IMR-90 (cell line): Measurements from ENCODE around the gene SPATA25. TPM values are rescaled to one million over a fixed set of nuclear protein-coding genes. Genes with fewer than 3 reads are reported as not detected.

Experiments used
- ATAC-seq: fragments of 200-7000 bp; cut with Tn5 transposase; 2 replicates; pipeline ENCODE4 v1.9.1; 2020; ENCODE audit warnings: low read depth, mild to moderate bottlenecking, moderate library complexity
- BruUV-seq: library from RNA; stranded (reverse); fragments of 400-500 nt; replicated peaks from 2 replicates; lab custom pipeline; 2021; lab: Mats Ljungman, UMichigan
- CTCF ChIA-PET: fragments of 300-600 bp; formaldehyde crosslinking; extraction: SDS; loops from one replicate; lab custom pipeline; 2021; ENCODE audit warnings: antibody characterized with exemption; lab: Yijun Ruan, JAX
- POLR2A ChIA-PET: fragments of 300-600 bp; sonication (Branson Sonifier 250); formaldehyde crosslinking; loops from one replicate; lab custom pipeline; 2022; ENCODE audit warnings: antibody characterized with exemption; ENCODE audit not compliant: unreplicated experiment; lab: Charles Lee
- DNase-seq: peaks from one replicate; pipeline ENCODE4 v3.0.0; 2013
- H2AFZ ChIP-seq: replicated peaks from 2 replicates; pipeline ENCODE3; 2013; ENCODE audit warnings: low read length, mild to moderate bottlenecking; ENCODE audit not compliant: poor library complexity
- H2AK5ac ChIP-seq: 2 replicates; pipeline ENCODE4 v1.6.1; 2013; ENCODE audit warnings: low read depth, low read length, inconsistent platforms
- H2AK9ac ChIP-seq: replicated peaks from 2 replicates; pipeline ENCODE3; 2013; ENCODE audit warnings: mild to moderate bottlenecking, low read depth, low read length, moderate library complexity; ENCODE audit not compliant: poor library complexity
- H2BK120ac ChIP-seq: 2 replicates; pipeline ENCODE4 v1.6.1; 2013; ENCODE audit warnings: low read depth, low read length, inconsistent platforms
- H2BK15ac ChIP-seq: 3 replicates; pipeline ENCODE4 v1.6.1; 2013; ENCODE audit warnings: low read depth, low read length, inconsistent platforms
- H2BK20ac ChIP-seq: 2 replicates; pipeline ENCODE4 v1.6.1; 2013; ENCODE audit warnings: low read depth, mild to moderate bottlenecking, inconsistent platforms, low read length, moderate library complexity
- H2BK5ac ChIP-seq: 2 replicates; pipeline ENCODE4 v1.6.1; 2013; ENCODE audit warnings: mild to moderate bottlenecking, low read depth, low read length, inconsistent platforms; ENCODE audit not compliant: poor library complexity, severe bottlenecking
- H3K14ac ChIP-seq: replicated peaks from 2 replicates; pipeline ENCODE4 v1.6.1; 2013; ENCODE audit warnings: low read depth, low read length, inconsistent platforms
- H3K18ac ChIP-seq: 2 replicates; pipeline ENCODE4 v1.6.1; 2013; ENCODE audit warnings: low read depth, low read length, control low read depth
- H3K23ac ChIP-seq: 2 replicates; pipeline ENCODE4 v1.6.1; 2013; ENCODE audit warnings: low read depth, low read length, inconsistent platforms
- H3K27ac ChIP-seq: 2 replicates; pipeline ENCODE4 v1.5.1; 2013; ENCODE audit warnings: mild to moderate bottlenecking, control low read depth, low read length; ENCODE audit not compliant: insufficient read depth
- H3K27me3 ChIP-seq: 2 replicates; pipeline ENCODE4 v1.6.1; 2013; ENCODE audit warnings: low read length; ENCODE audit not compliant: control insufficient read depth, insufficient read depth
- H3K36me3 ChIP-seq: 2 replicates; pipeline ENCODE4 v1.6.1; 2013; ENCODE audit warnings: low read length, mixed read lengths; ENCODE audit not compliant: control insufficient read depth, insufficient read depth
- H3K4ac ChIP-seq: 2 replicates; pipeline ENCODE4 v1.6.1; 2013; ENCODE audit warnings: low read depth, low read length, inconsistent platforms
- H3K4me1 ChIP-seq: 2 replicates; pipeline ENCODE4 v1.6.1; 2013; ENCODE audit warnings: low read length, mixed read lengths; ENCODE audit not compliant: control insufficient read depth, insufficient read depth
- H3K4me2 ChIP-seq: 2 replicates; pipeline ENCODE4 v1.6.1; 2013; ENCODE audit warnings: low read depth, mild to moderate bottlenecking, control low read depth, low read length, moderate library complexity
- H3K4me3 ChIP-seq: 2 replicates; pipeline ENCODE4 v1.5.1; 2013; ENCODE audit warnings: low read depth, mild to moderate bottlenecking, control low read depth, low read length, moderate library complexity; ENCODE audit not compliant: insufficient read depth
- H3K56ac ChIP-seq: 2 replicates; pipeline ENCODE4 v1.6.1; 2013; ENCODE audit warnings: low read length, inconsistent platforms; ENCODE audit not compliant: insufficient read depth; ENCODE audit errors: extremely low read depth
- H3K79me1 ChIP-seq, 2 experiments: 2 replicates each; pipeline ENCODE4 v1.6.1; 2013; ENCODE audit warnings: low read length in 2 of 2, inconsistent platforms in 1 of 2, low read depth in 1 of 2
- H3K9ac ChIP-seq: 2 replicates; pipeline ENCODE4 v1.6.1; 2013; ENCODE audit warnings: low read depth, low read length, control low read depth
- H3K9me1 ChIP-seq: 2 replicates; pipeline ENCODE4 v1.6.1; 2013; ENCODE audit warnings: low read length, inconsistent platforms; ENCODE audit not compliant: insufficient read depth
- H3K9me3 ChIP-seq: 2 replicates; pipeline ENCODE4 v1.6.1; 2013; ENCODE audit warnings: low read length; ENCODE audit not compliant: control insufficient read depth, insufficient read depth
- H4K20me1 ChIP-seq: 2 replicates; pipeline ENCODE4 v1.6.1; 2013; ENCODE audit warnings: low read length, inconsistent platforms; ENCODE audit not compliant: insufficient read depth
- H4K5ac ChIP-seq: 2 replicates; pipeline ENCODE4 v1.6.1; 2013; ENCODE audit warnings: mild to moderate bottlenecking, low read depth, low read length, control low read depth
- H4K8ac ChIP-seq, 2 experiments: 2 replicates each; pipeline ENCODE4 v1.6.1; 2013; ENCODE audit warnings: low read depth in 2 of 2, low read length in 2 of 2, control low read depth in 1 of 2, inconsistent platforms in 1 of 2
- H4K91ac ChIP-seq: 2 replicates; pipeline ENCODE4 v1.6.1; 2013; ENCODE audit warnings: low read depth, low read length, inconsistent platforms; ENCODE audit not compliant: insufficient read depth
- BHLHE40 ChIP-seq: fragments of 150-350 bp; IDR thresholded peaks from 2 replicates; pipeline ENCODE4 v1.6.1; 2016; ENCODE audit warnings: mild to moderate bottlenecking, low read depth, low read length
- CHD1 ChIP-seq: IDR thresholded peaks from 2 replicates; pipeline ENCODE4 v1.6.1; 2012; ENCODE audit warnings: low read depth, low read length, improper control_type of control experiment
- ELK1 ChIP-seq: fragments of 150-350 bp; IDR thresholded peaks from 2 replicates; pipeline ENCODE4 v1.6.1; 2016; ENCODE audit warnings: low read depth, mild to moderate bottlenecking, low read length, moderate library complexity, borderline replicate concordance
- FOS ChIP-seq: fragments of 150-350 bp; IDR thresholded peaks from 2 replicates; pipeline ENCODE4 v1.6.1; 2016; ENCODE audit warnings: low read depth, low read length
- MAFK ChIP-seq: IDR thresholded peaks from 2 replicates; pipeline ENCODE4 v1.6.1; 2012; ENCODE audit warnings: low read depth, low read length, improper control_type of control experiment
- MAZ ChIP-seq: IDR thresholded peaks from 2 replicates; pipeline ENCODE4 v1.6.1; 2012; ENCODE audit warnings: low read depth, mild to moderate bottlenecking, low read length, improper control_type of control experiment, moderate library complexity, borderline replicate concordance
- MXI1 ChIP-seq: IDR thresholded peaks from 2 replicates; pipeline ENCODE4 v1.6.1; 2012; ENCODE audit warnings: low read depth, mild to moderate bottlenecking, low read length, moderate library complexity, borderline replicate concordance
- NFE2L2 ChIP-seq: fragments of 150-350 bp; IDR thresholded peaks from 2 replicates; pipeline ENCODE4 v1.6.1; 2016; ENCODE audit warnings: low read depth, mild to moderate bottlenecking, low read length
- POLR2A ChIP-seq: IDR thresholded peaks from 2 replicates; pipeline ENCODE4 v1.6.1; 2012; ENCODE audit warnings: mild to moderate bottlenecking, low read depth, low read length
- RAD21 ChIP-seq: IDR thresholded peaks from 2 replicates; pipeline ENCODE4 v1.6.1; 2012; ENCODE audit warnings: low read length, improper control_type of control experiment
- RCOR1 ChIP-seq: IDR thresholded peaks from 2 replicates; pipeline ENCODE4 v1.6.1; 2012; ENCODE audit warnings: mild to moderate bottlenecking, low read length, improper control_type of control experiment; ENCODE audit not compliant: insufficient replicate concordance
- RFX5 ChIP-seq: IDR thresholded peaks from 2 replicates; pipeline ENCODE4 v1.8.0; 2012; ENCODE audit warnings: low read depth, mild to moderate bottlenecking, low read length, moderate library complexity
- SMC3 ChIP-seq: fragments of 150-350 bp; IDR thresholded peaks from 2 replicates; pipeline ENCODE4 v1.6.1; 2016; ENCODE audit warnings: low read depth, mild to moderate bottlenecking, antibody characterized with exemption, low read length, moderate library complexity
- WGBS, 2 experiments: methylation state at CpG; one replicate each; pipeline versions ENCODE4 v1.1.5 to v1.1.7; 2013; ENCODE audit warnings: missing lambda C conversion rate in 2 of 2; ENCODE audit not compliant: insufficient read length in 1 of 2; ENCODE audit errors: extremely low coverage in 2 of 2; 5-methylcytosine and 5-hydroxymethylcytosine counted together
- dilution Hi-C: fragments of 300-500 bp; cut with HindIII; formaldehyde crosslinking; loops from one replicate; pipeline ENCODE4 v1.14.3; 2018; ENCODE audit warnings: low sequenced_read_pairs; ENCODE audit not compliant: unreplicated experiment
- in situ Hi-C: fragments of 300-500 bp; cut with MboI; formaldehyde crosslinking; loops from 3 replicates; pipeline ENCODE4 v1.14.3; 2019; ENCODE audit warnings: low sequenced_read_pairs, inconsistent platforms, mixed read lengths
- intact Hi-C: fragments of 100-400 bp; cut with micrococcal nuclease; formaldehyde crosslinking; loops from 2 replicates; pipeline ENCODE4 v1.10.0; 2022
- polyA plus RNA-seq, 3 experiments: library from polyadenylated mRNA; depleted of rRNA; stranded (reverse); fragments of >200 nt; gene quantifications; 2 replicates each; pipeline ENCODE4 v1.2.3, GENCODE V29; 2012; ENCODE audit warnings: low replicate concordance in 1 of 3
- total RNA-seq: library from RNA; depleted of rRNA; stranded (reverse); fragments of >200 nt; gene quantifications from 2 replicates; pipeline ENCODE4 v1.2.3, GENCODE V29; 2012
- TF ChIP-seq, protein P1 (sequence below): fragments of 150-350 bp; IDR thresholded peaks from 2 replicates; pipeline ENCODE4 v1.6.1; 2017; ENCODE audit warnings: mild to moderate bottlenecking, antibody characterized with exemption, low read length, low read depth

The SPATA25 gene
- total and polyA plus RNA-seq, 2 of the 4 experiments (the other 2 are of a cell fraction): 0.18 to 0.36 TPM

DNA sequence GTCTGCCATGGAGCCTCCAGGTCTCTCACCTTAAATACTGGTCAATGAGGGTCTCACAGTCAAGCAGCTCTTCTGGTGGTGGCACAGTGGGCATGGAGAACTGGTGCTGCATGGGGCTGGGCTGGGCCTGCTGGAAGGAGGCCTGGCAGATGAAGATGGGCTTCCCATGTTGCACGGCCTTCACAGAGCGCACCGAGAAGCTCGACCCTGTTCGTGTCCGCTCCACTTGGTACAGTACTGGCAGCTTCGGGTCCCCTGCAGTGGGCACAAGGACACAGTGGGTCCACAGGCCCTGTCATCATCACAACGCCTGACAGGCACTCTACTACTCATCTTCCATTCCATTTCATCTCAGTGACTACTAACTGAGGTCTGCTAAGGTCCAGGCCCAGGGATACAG is 39.0 kb downstream of the SPATA25 start:
- H3K23ac ChIP-seq: no peak overlapping the region
- ChIA-PET CTCF (no interaction called here), POLR2A (no interaction called here)
- dilution Hi-C loops: no loop called here
- no TSS peak for BruUV-seq
- no peak overlapping the region for H3K56ac ChIP-seq
- no peak overlapping the region for H3K4me2 ChIP-seq
- H3K4ac ChIP-seq: no peak overlapping the region
- no peaks in the 10 kb centered on the region for H3K4me1 ChIP-seq
- ATAC-seq (no peak), DNase-seq (no peak)
- intact Hi-C loops: no loop called here
- peaks cover 45% of the 10 kb centered on the region for H3K36me3 ChIP-seq
- H3K18ac ChIP-seq: no peak overlapping the region
- no peaks in the 10 kb centered on the region for H3K9me3 ChIP-seq
- H3K9ac ChIP-seq: no peak overlapping the region
- peaks cover 10% of the 10 kb centered on the region for H4K20me1 ChIP-seq
- no peak overlapping the region for H2BK15ac ChIP-seq
- no peak overlapping the region for H2BK20ac ChIP-seq
- in situ Hi-C loops: no loop called here
- H3K4me3 ChIP-seq: no peak overlapping the region
- no peak overlapping the region for H3K14ac ChIP-seq
- no peak overlapping the region for H4K91ac ChIP-seq
- TF ChIP-seq MAFK (no peak), NFE2L2 (no peak), BHLHE40 (no peak), CHD1 (no peak), RAD21 (no peak), MAZ (no peak), SMC3 (no peak), MXI1 (no peak), FOS (no peak), RFX5 (no peak), RCOR1 (no peak), POLR2A (no peak), ELK1 (no peak)
- TF ChIP-seq, protein P1, sequence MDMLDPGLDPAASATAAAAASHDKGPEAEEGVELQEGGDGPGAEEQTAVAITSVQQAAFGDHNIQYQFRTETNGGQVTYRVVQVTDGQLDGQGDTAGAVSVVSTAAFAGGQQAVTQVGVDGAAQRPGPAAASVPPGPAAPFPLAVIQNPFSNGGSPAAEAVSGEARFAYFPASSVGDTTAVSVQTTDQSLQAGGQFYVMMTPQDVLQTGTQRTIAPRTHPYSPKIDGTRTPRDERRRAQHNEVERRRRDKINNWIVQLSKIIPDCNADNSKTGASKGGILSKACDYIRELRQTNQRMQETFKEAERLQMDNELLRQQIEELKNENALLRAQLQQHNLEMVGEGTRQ: no peak
- no peak overlapping the region for H2AK5ac ChIP-seq
- H3K9me1 ChIP-seq: peaks cover 17% of the 10 kb centered on the region
- H4K8ac ChIP-seq: no peak overlapping the region
- WGBS, 2 experiments: 88% methylated on average over 7 of the region's 8 CpGs; no CpG with 5 or more reads in 1 of the 2 experiments
- no peaks in the 10 kb centered on the region for H3K27me3 ChIP-seq
- H3K79me1 ChIP-seq: peaks cover 13 to 47% of the 10 kb centered on the region in 2 experiments
- H2BK120ac ChIP-seq: no peak overlapping the region
- no peak overlapping the region for H3K27ac ChIP-seq
- no peak overlapping the region for H2AFZ ChIP-seq
- no peak overlapping the region for H2AK9ac ChIP-seq
- no peak overlapping the region for H2BK5ac ChIP-seq
- H4K5ac ChIP-seq: no peak overlapping the region
